IPS-NIHi7 (cell line): ENCODE results near the gene FUBP1.
A peak's percentile ranks its signal among the peaks of the same experiment; 100 is the strongest.
"Not testable (repeated sequence)": the region's sequence is repeated elsewhere in the genome, so short reads cannot be mapped to it uniquely, and the experiment has no call there.

ENCODE experiments used
- DNase-seq: peaks from one replicate; pipeline ENCODE4 v3.0.0; 2012; ENCODE audit warnings: mixed read lengths; ENCODE audit errors: extremely low spot score

Gene FUBP1, protein sequence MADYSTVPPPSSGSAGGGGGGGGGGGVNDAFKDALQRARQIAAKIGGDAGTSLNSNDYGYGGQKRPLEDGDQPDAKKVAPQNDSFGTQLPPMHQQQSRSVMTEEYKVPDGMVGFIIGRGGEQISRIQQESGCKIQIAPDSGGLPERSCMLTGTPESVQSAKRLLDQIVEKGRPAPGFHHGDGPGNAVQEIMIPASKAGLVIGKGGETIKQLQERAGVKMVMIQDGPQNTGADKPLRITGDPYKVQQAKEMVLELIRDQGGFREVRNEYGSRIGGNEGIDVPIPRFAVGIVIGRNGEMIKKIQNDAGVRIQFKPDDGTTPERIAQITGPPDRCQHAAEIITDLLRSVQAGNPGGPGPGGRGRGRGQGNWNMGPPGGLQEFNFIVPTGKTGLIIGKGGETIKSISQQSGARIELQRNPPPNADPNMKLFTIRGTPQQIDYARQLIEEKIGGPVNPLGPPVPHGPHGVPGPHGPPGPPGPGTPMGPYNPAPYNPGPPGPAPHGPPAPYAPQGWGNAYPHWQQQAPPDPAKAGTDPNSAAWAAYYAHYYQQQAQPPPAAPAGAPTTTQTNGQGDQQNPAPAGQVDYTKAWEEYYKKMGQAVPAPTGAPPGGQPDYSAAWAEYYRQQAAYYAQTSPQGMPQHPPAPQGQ

DNA sequence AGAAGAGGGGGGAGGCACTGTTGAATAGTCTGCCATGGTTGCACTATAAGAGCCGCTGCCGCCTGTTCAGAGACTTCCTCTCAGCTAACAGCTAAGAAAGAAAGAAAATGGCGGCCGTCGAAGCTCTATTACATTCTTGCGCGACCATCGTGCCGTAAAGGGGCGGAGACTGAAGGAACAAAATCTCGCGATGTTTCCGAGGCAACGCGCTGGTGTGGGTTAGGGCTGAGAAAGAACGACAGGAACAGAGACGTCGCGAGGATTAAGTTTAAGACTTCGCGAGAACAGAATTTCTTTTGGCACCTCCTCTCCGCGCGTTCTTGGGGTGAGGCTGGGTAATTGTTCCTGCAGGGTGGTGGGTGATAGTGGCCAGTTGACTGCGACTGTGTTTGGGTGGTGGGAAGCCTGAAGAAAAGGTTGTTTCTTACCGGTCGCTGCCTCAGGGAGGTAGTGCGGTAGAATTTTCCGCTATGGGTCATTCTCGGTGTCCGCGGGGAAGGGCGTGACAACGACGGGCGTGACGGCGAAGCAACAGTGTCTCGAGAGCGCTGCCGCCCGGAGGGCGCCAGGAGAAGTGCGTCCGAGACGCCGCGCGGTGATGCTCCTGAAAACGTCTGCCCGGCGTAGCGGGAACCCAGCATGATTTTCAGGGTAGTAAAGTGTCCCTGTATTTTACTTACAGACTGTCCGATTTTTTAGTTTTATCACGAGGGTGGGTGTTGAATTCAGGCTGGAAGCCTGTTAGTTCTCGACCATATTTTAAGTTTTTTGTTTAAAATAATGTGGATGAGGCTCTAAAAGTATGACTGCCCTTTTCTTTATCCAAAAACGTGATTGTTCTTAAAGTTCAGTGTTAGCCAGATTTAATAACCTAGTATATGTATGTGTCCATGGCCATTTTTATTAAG, at the start of gene FUBP1:
TSS of gene FUBP1 (minus strand) at position 104 of the 908 bp plus-strand sequence. CDS start at position 36, 68 bp downstream.
- DNase-seq, result peak; percentile 89

DNA sequence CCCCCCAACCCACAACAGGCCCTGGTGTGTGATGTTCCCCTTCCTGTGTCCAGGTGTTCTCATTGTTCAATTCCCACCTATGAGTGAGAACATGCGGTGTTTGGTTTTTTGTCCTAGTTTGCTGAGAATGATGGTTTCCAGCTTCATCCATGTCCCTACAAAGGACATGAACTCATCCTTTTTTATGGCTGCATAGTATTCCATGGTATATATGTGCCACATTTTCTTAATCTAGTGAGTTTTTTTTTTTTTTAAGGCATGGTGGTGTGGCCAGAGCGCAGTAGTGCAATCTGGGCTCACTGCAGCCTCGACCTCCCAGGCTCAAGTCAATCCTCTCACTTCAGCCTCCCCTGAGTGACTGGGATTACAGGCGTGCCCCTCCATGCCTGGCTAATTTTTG, 42.3 kb upstream of the FUBP1 start:
- DNase-seq, result not testable (repeated sequence)

DNA sequence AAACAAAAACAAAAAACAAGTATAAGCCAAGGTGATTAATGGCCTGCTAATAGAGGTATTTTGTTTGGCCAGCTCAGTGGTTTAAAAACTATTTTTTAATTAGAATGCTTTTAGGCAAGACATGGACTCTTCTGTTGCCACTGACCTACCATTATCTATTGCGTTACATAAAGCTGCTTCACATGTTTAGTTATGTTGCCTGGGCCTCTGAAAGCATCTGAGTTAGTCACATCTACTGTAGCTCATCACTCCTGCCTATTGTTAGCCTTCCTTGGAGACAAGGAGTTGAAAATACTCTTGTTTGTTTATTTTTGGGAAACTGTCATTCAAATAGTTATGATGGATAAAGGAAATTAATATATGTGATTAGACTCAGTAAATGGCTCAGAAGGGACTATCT, 40.2 kb upstream of the FUBP1 start:
- DNase-seq, result no peak

DNA sequence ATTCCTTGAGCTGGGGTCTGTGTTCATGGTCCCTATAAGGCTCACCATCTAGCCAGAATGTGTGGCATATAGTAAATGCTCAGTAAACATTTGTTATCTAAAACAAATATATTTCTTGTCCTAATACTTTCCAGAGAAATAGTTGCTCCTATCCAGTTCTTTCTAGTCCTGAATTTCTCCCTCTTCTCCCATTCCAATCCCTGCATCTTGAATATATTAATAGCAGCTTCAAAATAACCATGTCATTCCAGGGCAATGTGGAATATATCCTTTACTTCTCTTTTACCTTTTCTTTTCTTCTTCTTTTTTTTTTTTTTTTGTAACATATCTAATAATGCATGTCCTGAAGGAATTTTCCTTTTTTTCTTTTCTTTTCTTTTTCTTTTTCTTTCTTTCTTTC, 36.3 kb upstream of the FUBP1 start:
- DNase-seq, result no peak

DNA sequence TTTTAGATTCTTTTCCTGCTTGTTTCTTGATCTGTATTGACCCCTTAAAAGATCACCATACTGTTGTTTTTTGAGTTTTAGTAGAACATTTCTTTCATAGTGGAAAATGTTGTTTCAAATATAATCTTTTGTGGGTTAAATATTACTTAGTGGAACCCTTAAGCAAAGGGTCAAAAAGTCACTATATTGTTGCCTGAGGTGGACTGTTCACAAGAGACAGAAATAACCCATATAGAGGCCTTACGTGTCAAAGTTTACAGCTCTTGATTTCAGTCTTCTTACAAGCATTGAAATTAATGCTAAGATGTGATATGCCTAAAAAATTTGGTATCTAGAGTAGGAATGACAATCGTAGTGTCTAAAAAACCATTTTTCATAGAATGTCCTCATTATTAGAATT, 32.2 kb upstream of the FUBP1 start:
- DNase-seq, result no peak

DNA sequence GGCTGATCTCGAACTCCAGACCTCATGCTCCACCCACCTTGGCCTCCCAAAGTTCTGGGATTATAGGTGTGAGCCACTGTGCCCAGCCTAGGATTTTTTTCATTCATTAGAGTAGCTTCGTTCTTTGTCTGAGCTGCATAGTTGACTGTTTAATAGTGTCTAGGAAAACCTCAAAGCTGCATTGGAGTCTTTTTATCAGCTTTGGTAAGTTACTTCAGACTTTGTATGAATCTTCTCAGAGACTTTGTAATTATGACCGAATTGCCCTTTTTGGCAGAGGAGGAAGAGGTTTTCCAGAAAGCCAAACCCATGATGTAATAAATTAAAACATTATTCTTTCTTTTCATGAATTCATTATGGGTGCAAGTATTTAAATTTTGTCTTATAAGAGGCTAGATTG, 31.0 kb upstream of the FUBP1 start:
- no peak for DNase-seq

DNA sequence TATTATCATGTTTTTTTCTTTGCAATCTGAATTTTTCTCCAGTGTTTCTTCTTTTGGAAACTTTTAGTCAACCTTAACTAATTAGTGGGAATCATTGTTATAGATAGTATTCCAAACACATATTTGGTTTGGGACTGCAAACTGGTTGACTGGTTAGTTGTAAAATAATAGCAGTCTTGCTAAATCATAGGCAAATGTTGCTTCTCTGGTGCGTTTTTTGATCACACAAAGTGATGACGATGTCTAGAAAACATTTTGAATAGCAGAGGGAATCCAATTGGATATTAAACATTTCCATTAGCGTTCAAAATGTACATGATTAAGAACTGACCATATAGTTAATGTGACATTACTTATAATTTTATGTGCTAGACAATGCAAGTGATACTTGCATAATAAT, 30.4 kb upstream of the FUBP1 start:
- DNase-seq, result no peak

DNA sequence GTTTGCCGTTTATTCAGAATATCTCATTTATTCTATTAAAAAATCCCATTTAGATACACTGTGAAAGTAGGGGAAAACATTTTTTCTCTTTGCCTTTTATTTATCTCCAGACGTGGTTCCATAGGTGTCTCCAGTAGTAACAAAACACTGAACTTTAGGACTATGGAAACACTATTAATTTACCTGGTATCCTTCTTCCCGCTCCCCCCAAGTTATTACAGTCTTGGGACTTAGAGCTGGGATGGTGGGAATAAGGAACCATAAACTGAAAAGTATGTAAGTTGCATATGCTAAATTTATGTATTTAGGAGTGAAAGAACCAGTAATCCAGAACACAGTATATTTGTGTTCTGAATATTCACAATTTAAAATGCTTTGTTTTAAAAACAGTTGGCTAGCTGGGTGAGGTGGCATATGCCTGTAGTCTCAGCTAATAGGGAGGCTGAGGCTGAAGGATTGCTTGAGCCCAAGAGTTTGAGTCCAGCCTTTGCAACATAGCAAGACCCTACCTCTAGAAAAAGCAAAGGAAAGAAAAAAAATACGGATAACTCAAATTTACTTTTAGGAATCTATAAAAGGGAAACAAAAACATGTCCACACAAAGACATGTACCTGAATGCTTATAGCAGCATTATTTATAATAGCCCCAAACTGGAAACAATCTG, 28.9 kb upstream of the FUBP1 start:
- no peak for DNase-seq

DNA sequence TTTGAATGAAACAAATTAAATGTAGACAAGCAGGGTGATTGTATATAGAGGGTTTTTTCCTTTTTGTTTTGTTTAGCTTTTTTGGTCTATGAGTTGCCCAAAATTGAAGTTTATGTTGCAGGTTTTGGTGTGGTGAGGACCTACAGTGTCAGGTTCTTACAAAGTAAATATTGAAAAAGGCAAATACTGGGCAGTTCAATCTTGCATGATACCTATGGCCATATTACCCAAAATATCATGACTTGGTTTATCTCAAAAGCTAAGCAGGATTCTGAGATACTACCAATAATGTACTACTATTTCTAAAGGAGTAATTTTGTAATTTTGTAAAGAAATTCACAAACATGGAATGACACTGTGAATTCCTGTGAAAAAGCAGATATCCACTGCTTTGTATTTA, 27.6 kb upstream of the FUBP1 start:
- no peak for DNase-seq

DNA sequence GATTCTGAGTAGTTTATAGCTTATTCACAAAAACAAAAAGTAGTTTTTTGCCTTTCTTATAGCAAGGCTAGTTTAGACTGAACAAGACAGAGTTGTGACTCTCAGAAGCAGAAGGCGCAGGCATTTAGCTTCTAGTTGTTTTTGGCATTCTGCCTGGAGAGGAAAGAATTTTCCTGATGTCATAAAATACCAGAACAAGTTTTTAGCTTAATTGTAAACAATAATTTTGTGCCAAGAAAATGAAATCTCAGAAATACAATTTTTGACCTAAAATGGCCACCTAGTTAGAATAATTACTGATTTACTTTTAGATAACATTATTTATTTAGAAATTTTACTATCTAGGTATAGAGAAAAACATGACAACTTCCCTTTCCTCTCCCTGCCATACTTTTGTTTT, 26.9 kb upstream of the FUBP1 start:
- DNase-seq, result no peak

DNA sequence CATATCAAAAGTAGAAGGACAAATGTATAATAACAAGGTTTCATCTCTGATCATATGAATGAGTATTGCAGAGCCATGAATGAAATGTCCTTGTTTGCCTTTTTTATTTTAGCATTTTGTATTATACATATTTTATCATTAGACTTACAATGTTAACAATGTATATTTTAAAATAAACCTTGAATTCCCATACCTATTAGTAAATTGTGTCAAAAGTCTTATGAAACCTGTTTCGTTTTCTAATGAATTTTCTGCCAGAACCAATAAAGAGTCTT, 26.5 kb upstream of the FUBP1 start:
- no peak for DNase-seq

DNA sequence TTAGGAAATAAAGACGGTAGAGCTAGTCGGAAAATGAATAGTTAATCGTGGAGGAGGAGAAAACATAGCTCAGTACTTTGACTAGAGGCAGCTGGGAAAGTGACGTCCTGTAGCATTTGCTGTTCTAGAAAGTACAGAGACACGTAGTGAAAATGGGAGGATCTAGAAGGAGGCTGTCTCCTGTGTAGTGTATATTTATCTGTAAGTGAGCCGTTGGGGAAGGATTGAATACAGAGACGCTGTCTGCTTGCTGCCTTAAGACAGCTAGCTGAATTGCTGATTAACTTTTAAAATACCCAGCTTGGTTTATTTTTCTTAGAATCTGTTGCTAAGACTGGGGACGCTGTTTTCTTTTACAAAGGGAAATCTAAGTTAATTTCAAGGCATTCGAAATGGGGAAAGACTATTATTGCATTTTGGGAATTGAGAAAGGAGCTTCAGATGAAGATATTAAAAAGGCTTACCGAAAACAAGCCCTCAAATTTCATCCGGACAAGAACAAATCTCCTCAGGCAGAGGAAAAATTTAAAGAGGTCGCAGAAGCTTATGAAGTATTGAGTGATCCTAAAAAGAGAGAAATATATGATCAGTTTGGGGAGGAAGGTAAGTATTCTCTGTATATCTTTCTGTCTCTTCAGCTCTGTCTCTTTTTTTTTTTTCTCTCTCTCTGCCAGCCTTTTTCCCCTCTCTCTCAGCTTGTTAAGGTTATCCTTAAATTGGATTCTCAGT, 26.0 kb upstream of the FUBP1 start, which contains the start of gene DNAJB4:
TSS of gene DNAJB4 (plus strand) at position 221 of the 729 bp plus-strand sequence. CDS start at position 393, 172 bp downstream.
- DNase-seq, result peak; percentile 47

DNA sequence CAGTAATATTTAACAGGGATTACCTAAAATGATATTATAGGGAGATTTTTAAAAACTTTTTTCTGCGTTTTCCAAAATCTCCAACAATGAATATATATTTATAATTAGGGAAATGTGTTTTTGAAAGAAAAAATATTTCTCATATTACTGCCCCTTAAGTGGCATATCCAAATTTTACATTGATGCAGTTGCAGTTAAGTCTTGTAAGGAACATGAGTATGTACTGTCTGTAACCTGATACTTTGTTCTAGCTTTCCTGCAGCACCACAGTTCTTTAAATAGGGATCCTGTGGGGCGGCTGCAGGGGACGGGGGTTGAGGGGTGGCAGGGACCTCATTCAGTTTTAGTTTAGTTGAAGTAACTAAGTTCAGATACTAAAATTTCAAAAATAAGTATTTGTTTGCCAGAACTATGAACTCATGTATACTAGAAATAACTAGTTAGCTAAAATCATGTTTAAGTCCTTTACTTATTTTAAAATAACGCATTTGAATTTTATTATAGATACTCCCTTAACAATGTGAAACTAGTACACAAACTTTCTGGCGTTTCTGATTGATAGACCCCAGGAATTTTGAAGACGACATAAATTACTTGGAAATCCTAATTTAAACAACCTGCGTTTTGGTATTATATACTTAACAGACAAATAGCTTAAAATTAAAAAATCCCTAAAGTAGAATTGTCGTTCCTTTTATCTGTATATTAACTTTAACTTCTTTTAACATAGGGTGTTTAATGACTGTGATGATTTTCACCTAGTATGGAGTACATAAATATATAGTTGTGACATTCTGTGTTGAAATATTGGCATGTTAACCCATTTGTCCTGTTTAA, 25.2 kb upstream of the FUBP1 start:
- peak; percentile 60 for DNase-seq

DNA sequence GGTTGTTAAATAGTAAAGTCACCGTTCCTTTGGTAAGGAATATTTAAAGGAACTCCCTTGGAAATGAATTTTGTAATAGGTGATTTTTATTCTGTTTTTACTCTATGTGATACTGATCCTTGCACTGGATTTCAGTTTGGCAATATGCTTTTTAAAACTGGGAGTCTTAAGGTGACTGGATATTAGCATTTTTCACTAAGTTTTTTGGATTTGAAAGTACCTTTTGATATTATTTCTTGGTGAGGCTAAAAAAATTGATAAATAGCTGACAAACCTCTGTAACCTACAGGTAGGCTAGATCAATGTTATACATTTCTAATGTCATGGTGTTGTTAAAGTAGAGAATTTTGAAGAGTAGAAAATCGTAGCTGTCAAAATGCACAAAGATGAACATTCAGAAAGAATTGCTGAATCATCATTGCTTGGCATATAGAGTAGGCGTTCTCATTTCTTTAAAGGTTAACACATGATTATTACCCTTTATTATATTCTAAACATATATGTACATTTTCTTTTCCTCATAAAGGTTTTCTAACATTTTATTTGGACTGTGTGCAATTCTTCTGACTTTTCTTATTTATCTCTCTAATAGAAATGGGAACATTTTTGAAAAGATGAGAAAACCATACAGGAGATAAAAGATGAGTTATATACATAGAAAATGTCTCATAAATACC, 24.3 kb upstream of the FUBP1 start:
- DNase-seq, result no peak

DNA sequence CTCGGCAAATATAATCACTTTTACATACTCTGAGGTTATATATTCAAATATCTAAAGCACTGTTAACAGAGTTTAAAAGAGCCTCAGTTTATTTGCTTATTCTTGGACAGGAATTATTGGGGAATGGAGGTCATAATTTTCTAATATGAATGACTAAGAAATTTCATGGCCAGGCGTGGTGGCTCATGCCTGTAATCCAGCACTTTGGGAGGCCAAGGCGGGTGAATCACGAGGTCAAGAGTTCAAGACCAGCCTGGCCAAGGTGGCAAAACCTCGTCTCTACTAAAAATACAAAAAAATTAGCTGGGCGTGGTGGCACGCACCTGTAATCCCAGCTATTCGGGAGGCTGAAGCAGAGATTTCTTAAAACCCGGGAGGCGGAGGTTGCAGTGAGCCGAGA, 21.7 kb upstream of the FUBP1 start:
- DNase-seq, result not testable (repeated sequence)

DNA sequence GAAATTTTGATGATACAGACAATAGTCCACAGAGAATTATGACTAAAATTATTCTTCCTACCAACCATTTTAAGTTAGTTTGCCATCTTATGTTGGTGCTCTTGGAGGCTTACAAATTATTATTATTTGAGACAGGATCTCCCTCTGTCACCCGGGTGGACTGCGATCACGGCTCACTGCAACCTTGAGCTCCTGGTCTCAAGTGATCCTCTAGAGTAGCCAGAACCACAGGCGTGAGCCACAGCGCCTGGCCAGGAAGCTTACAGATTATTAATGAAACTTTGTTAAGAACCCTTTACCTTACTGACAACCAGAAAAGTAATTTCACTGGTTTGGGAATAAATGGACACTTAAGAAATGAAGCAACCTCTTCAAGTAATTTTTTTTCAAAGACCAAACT, 17.9 kb upstream of the FUBP1 start:
- DNase-seq, result no peak

DNA sequence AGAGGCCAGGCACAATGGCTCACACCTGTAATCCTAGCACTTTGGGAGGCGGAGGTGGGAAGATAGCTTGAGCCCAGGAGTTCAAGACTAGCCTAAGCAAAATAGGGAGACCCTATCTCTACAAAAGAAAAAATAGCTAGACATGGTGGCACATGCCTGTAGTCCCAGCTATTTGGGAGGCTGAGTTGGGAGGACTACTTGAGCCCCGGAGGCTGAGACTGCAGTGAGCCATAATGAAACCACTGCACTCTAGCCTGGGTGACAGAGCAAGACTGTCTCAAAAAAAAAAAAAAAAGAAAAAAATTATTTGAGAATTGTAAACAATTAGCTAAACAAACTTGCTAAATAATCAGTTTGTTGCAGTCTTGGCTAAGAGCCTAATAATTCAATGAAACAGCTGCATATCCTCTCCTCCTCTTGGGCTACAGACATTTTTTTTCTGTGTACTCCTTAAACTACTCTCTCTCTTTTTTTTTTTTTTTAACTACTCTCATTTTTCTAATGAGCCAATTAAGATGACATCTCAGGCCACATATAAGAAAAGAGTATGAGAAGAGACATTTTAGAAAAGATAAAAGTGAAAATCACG, 15.3 kb upstream of the FUBP1 start:
- DNase-seq, result no peak

DNA sequence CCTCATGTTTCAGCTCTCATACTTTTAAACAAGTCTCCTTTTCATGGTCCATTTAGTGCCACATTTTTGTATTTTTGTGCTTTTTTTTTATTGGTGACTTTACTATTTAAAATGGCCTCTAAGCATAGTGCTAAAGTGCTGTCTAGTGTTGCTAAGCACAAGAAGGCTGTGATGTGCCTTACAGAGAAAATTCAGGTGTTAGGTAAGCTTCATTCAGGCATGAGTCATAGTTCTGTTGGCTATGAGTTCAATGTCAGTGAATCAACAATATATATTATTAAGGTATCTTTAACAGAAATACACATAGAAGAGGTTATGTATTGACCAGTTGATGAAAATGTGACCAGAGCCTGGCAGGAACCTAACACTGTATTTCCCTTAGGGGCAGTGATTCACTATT, 12.8 kb upstream of the FUBP1 start:
- DNase-seq, result no peak

DNA sequence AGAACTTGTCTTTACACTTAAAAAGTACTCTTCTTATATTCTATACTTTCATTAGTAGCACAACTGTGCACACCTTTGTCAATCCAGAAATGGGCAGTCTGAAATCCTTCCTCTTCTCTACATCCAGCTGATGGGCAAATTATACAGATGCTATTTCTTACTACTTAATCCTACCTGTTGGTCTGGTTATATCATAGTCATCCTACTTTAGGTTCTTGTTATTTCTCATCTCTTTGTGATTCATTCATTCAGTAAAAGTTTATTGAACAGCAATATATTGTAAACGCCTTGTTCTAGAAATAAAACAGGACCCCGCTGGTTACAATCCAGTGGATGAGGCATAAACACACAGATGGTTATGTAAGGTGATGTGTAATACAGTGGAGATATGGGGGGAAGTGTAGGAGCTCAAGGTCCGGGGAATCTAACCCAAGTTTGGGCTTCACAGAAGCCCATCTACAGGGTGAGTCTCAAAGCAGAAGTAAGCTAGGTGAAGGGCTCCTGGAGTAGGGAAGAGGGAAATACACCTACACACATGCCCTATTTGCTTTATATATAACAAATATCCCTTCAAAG, 11.8 kb upstream of the FUBP1 start:
- no peak for DNase-seq
